ENCODE data around the gene COX8A. TPM values are rescaled to one million over a fixed set of nuclear protein-coding genes. Genes with fewer than 3 reads are reported as not detected.

The COX8A gene
- total and polyA plus RNA-seq, 2 of the 13 experiments (the other 11 are each of a cell fraction or from before 2014, with no cell fraction given) = 202 to 406 TPM

DNA sequence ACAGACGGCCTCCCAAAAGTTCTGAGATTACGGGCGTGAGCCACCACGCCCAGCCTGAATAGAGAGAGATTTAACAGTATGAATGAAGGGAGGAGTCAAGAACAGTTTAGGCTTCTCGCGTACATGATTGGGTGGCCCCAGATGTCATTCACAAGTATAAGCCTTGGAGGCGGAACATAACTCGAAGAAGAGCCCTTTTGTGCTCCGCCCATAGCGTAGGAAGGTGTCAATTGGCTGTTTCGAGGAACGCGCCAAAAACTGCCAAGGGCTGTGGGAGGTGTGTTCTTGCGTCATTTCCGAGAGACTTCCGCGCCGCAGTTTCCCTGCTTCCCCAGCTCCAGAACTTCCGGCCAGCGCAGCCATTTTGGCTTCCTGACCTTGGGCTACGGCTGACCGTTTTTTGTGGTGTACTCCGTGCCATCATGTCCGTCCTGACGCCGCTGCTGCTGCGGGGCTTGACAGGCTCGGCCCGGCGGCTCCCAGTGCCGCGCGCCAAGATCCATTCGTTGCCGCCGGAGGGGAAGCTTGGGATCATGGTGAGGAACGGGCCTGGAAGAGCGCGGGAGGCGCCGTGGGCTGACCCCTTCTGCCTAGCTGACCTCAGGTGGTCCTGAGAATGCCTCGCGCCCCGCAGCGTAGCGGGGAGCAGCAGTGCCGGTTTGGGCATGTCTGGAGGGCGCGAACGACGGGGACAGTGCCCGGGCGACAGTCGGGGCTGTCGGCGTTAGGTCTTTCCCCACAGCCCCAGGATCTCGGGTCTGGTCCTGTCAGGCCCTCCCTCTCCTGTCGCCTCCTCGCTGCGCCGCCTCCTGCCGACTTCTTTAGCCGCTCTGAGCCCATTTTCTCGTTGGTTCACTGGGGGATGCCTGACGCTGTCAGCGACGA lies at the start of gene COX8A (continued):
- TF ChIP-seq RFXAP (CRISPR knock-in tag; IDR thresholded peaks at IDR 0.05; ENCODE audit: borderline replicate concordance) = peak; percentile 72; the same call in 1 of the 2 replicates
- peak; percentile 84 for TF ChIP-seq SRY (CRISPR knock-in tag; IDR thresholded peaks at IDR 0.05)
- TF ChIP-seq ZNF282 (IDR thresholded peaks at IDR 0.05; ENCODE audit: partially characterized antibody) = no peak
- TF ChIP-seq PLRG1 (conservative IDR thresholded peaks at IDR 0.05) = no peak
- peak; percentile 100 for TF ChIP-seq HOXA3 (CRISPR knock-in tag; IDR thresholded peaks at IDR 0.05)
- peak; percentile 47; the same call in 1 of the 2 replicates for TF ChIP-seq ZFP82 (CRISPR knock-in tag; IDR thresholded peaks at IDR 0.05; ENCODE audit: borderline replicate concordance)
- TF ChIP-seq, protein P1, sequence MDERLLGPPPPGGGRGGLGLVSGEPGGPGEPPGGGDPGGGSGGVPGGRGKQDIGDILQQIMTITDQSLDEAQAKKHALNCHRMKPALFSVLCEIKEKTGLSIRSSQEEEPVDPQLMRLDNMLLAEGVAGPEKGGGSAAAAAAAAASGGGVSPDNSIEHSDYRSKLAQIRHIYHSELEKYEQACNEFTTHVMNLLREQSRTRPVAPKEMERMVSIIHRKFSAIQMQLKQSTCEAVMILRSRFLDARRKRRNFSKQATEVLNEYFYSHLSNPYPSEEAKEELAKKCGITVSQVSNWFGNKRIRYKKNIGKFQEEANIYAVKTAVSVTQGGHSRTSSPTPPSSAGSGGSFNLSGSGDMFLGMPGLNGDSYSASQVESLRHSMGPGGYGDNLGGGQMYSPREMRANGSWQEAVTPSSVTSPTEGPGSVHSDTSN (CRISPR knock-in tag; IDR thresholded peaks at IDR 0.05) = peak; percentile 84
- TF ChIP-seq ZNF780A (CRISPR knock-in tag; IDR thresholded peaks at IDR 0.05) = peak; percentile 81; the same call in 1 of the 2 replicates
- peak; percentile 52 for TF ChIP-seq BCL6 (CRISPR knock-in tag; IDR thresholded peaks at IDR 0.05)
- peak; percentile 51 for TF ChIP-seq ARNTL (CRISPR knock-in tag; IDR thresholded peaks at IDR 0.05)
- peak; percentile 80 for TF ChIP-seq ZSCAN25 (CRISPR knock-in tag; IDR thresholded peaks at IDR 0.05)
- no peak for TF ChIP-seq ADNP (CRISPR knock-in tag; IDR thresholded peaks at IDR 0.05)
- peak; percentile 72; the same call in 1 of the 2 replicates for TF ChIP-seq NFE2L1 (CRISPR knock-in tag; IDR thresholded peaks at IDR 0.05; ENCODE audit: borderline replicate concordance)
- no peak for TF ChIP-seq REXO4 (CRISPR knock-in tag; IDR thresholded peaks at IDR 0.05; ENCODE audit: borderline replicate concordance)
- peak; percentile 88 for TF ChIP-seq ZNF501 (CRISPR knock-in tag; IDR thresholded peaks at IDR 0.05)
- peak; percentile 92 for TF ChIP-seq NFYC (CRISPR knock-in tag; IDR thresholded peaks at IDR 0.05)
- no peak for TF ChIP-seq MIER2 (CRISPR knock-in tag; IDR thresholded peaks at IDR 0.05)
- TF ChIP-seq ZNF773 (CRISPR knock-in tag; IDR thresholded peaks at IDR 0.05; ENCODE audit: borderline replicate concordance) = 0 out of 2 replicates have a peak, but pooled peaks have one; percentile 13
- TF ChIP-seq, protein P2, sequence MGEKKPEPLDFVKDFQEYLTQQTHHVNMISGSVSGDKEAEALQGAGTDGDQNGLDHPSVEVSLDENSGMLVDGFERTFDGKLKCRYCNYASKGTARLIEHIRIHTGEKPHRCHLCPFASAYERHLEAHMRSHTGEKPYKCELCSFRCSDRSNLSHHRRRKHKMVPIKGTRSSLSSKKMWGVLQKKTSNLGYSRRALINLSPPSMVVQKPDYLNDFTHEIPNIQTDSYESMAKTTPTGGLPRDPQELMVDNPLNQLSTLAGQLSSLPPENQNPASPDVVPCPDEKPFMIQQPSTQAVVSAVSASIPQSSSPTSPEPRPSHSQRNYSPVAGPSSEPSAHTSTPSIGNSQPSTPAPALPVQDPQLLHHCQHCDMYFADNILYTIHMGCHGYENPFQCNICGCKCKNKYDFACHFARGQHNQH (CRISPR knock-in tag; IDR thresholded peaks at IDR 0.05) = peak; percentile 74; the same call in 1 of the 2 replicates
- TF ChIP-seq SMAD1 (CRISPR knock-in tag; IDR thresholded peaks at IDR 0.05; ENCODE audit: borderline replicate concordance, low read depth) = peak; percentile 95
- TF ChIP-seq ZNF883 (CRISPR knock-in tag; IDR thresholded peaks at IDR 0.05; ENCODE audit: not compliant biosample characterization) = peak; percentile 87
- TF ChIP-seq, protein P3, sequence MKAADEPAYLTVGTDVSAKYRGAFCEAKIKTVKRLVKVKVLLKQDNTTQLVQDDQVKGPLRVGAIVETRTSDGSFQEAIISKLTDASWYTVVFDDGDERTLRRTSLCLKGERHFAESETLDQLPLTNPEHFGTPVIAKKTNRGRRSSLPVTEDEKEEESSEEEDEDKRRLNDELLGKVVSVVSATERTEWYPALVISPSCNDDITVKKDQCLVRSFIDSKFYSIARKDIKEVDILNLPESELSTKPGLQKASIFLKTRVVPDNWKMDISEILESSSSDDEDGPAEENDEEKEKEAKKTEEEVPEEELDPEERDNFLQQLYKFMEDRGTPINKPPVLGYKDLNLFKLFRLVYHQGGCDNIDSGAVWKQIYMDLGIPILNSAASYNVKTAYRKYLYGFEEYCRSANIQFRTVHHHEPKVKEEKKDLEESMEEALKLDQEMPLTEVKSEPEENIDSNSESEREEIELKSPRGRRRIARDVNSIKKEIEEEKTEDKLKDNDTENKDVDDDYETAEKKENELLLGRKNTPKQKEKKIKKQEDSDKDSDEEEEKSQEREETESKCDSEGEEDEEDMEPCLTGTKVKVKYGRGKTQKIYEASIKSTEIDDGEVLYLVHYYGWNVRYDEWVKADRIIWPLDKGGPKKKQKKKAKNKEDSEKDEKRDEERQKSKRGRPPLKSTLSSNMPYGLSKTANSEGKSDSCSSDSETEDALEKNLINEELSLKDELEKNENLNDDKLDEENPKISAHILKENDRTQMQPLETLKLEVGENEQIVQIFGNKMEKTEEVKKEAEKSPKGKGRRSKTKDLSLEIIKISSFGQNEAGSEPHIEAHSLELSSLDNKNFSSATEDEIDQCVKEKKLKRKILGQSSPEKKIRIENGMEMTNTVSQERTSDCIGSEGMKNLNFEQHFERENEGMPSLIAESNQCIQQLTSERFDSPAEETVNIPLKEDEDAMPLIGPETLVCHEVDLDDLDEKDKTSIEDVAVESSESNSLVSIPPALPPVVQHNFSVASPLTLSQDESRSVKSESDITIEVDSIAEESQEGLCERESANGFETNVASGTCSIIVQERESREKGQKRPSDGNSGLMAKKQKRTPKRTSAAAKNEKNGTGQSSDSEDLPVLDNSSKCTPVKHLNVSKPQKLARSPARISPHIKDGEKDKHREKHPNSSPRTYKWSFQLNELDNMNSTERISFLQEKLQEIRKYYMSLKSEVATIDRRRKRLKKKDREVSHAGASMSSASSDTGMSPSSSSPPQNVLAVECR (CRISPR knock-in tag; IDR thresholded peaks at IDR 0.05; ENCODE audit: borderline replicate concordance) = peak; percentile 94
- TF ChIP-seq ZBTB3 (CRISPR knock-in tag; IDR thresholded peaks at IDR 0.05; ENCODE audit: borderline replicate concordance, low read depth) = no peak
- TF ChIP-seq ZNF34 (CRISPR knock-in tag; IDR thresholded peaks at IDR 0.05; ENCODE audit: borderline replicate concordance) = 0 out of 2 replicates have a peak, but pooled peaks have one; percentile 67

Data from HepG2 (cell line).